ENCODE data around the gene KRT17. TPM values are rescaled to one million over a fixed set of nuclear protein-coding genes. Genes with fewer than 3 reads are reported as not detected.
"Not testable (repeated sequence)": the region's sequence is repeated elsewhere in the genome, so short reads cannot be mapped to it uniquely, and the experiment has no call there.

KRT17 gene
- total RNA-seq, 1 donor from 2014 or later = 5.9 TPM

DNA sequence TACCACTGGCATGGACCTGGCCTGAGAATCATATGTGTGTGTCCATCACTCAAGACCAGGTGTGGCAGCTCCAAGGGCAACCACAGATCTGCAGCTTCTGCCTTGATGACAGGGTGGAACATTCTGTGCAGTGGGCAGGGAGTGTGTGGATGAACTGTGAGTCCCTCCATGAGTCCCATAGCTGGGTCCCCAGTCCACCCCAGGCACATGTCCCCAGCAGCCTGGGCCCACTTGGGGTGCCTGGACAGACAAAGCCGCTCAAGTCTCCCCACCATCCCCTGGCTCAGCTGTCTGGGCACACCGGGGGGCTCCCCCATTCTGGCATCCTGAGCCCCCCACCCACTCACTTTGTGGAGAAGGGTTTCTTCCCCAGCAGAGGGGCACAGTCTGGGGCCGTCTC is 7.2 kb downstream of the KRT17 start:
- no peaks in the 10 kb centered on the region for H3K4me1 ChIP-seq
- intact Hi-C loops (cut with DNase I) = no loop called here
- ATAC-seq (no peak), DNase-seq (peak; percentile 39)
- H3K27me3 ChIP-seq = peaks cover 6% of the 10 kb centered on the region
- no peak overlapping the region for H3K27ac ChIP-seq
- H3K9me3 ChIP-seq = no peaks in the 10 kb centered on the region
- H3K36me3 ChIP-seq = no peaks in the 10 kb centered on the region
- TF ChIP-seq, protein P1, sequence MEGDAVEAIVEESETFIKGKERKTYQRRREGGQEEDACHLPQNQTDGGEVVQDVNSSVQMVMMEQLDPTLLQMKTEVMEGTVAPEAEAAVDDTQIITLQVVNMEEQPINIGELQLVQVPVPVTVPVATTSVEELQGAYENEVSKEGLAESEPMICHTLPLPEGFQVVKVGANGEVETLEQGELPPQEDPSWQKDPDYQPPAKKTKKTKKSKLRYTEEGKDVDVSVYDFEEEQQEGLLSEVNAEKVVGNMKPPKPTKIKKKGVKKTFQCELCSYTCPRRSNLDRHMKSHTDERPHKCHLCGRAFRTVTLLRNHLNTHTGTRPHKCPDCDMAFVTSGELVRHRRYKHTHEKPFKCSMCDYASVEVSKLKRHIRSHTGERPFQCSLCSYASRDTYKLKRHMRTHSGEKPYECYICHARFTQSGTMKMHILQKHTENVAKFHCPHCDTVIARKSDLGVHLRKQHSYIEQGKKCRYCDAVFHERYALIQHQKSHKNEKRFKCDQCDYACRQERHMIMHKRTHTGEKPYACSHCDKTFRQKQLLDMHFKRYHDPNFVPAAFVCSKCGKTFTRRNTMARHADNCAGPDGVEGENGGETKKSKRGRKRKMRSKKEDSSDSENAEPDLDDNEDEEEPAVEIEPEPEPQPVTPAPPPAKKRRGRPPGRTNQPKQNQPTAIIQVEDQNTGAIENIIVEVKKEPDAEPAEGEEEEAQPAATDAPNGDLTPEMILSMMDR (IDR thresholded peaks at IDR 0.05) = no peak
- no peak overlapping the region for H3K4me3 ChIP-seq

DNA sequence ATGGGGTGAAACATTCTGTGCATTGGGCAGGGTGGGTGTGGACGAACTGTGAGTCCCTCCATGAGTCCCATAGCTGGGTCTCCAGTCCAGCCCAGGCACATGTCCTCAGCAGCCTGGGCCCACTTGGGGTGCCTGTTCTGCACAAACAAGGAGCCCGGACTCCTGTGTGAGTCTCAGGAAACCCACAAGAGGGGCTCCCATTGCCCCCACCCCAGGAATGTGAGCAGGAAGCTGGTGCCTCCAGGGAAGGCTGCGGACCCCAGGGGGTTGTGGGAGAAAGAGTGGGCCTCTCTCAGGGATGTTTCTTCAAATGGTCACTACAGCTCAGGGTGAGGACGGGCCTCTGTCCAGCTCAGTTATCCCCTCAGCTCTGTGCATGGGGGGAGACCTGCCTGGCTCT is 7.9 kb downstream of the KRT17 start:
- H3K9me3 ChIP-seq; H3K36me3 ChIP-seq; intact Hi-C loops (cut with DNase I); ATAC-seq; H3K4me1 ChIP-seq; H3K4me3 ChIP-seq; H3K27ac ChIP-seq; H3K27me3 ChIP-seq: not testable (repeated sequence)
- DNase-seq = peak; percentile 42

DNA sequence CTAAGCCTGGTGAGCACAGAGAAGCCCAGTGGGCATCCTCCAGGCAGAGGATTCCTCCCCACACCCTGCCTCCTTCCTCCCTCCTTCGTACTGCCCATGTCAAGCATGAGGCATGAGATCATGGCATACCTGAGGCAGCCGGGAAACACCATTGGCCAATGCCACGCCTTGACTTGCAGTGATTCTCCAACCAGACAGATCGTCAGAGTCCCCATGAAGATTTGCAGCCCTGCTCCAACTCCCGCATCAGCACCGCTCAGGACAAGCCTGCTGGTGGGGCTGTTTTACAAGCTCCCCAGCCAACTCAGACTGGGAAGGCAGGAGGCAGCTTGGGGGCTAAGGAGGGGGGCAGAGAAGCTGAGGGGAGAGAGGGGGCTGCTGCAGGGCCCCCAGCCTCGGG is 8.9 kb downstream of the KRT17 start:
- peaks cover 6% of the 10 kb centered on the region for H3K27me3 ChIP-seq
- H3K4me3 ChIP-seq = no peak overlapping the region
- no peaks in the 10 kb centered on the region for H3K36me3 ChIP-seq
- peak; percentile 14 for ATAC-seq
- intact Hi-C loops (cut with DNase I) = no loop called here
- TF ChIP-seq, protein P1 (IDR thresholded peaks at IDR 0.05) = no peak
- no peak overlapping the region for H3K27ac ChIP-seq
- H3K4me1 ChIP-seq = no peaks in the 10 kb centered on the region
- DNase-seq = peak; percentile 48
- no peaks in the 10 kb centered on the region for H3K9me3 ChIP-seq

DNA sequence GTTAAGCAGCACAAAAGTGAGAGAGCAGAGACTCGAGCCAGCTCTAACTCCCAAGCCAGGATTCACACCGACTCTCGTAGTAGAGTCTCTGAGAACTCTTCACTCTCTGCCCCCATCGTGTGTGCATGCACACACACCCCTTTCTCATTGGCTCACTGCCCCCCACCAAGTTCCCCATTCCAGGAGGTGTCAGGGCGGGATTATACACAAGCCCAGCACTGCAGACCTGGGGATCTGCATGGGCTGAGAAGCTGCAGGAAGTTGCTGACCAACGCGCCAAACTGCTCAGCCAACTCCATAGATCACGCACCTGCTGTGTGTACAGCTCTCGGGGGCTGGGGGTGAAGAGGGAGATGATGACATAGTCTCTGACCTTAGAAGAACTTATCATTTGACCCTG is 9.6 kb downstream of the KRT17 start:
- intact Hi-C loops (cut with DNase I); H3K27ac ChIP-seq; H3K4me1 ChIP-seq; H3K9me3 ChIP-seq; H3K27me3 ChIP-seq; H3K36me3 ChIP-seq; ATAC-seq; H3K4me3 ChIP-seq: not testable (repeated sequence)
- peak; percentile 36 for DNase-seq

DNA sequence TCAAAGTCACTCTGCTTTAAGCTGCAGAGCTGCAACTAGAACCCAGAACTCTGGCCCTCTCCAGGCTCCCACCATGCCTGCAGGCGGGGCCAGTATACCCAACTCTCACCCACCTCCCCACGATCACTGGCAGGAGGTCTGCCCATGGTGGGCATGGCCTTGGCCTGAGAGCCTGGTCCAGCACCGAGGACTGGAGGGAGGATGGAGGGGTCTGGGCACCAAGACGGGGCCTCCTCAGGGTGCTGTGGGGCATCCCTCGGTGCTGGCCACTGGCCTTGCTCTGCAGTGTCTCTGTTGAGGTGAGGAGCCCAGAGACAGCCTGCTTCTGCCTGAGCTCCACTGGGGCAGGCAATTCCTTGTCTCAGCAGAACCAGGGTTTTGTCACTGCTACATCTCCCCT is 10.3 kb downstream of the KRT17 start:
- intact Hi-C loops (cut with DNase I) = no loop called here
- peak; percentile 47 for DNase-seq
- no peak for ATAC-seq
- H3K4me1 ChIP-seq = no peaks in the 10 kb centered on the region
- H3K9me3 ChIP-seq = no peaks in the 10 kb centered on the region
- H3K4me3 ChIP-seq = no peak overlapping the region
- H3K27ac ChIP-seq = no peak overlapping the region
- TF ChIP-seq, protein P1 (IDR thresholded peaks at IDR 0.05) = no peak
- H3K36me3 ChIP-seq = no peaks in the 10 kb centered on the region
- peaks cover 6% of the 10 kb centered on the region for H3K27me3 ChIP-seq

DNA sequence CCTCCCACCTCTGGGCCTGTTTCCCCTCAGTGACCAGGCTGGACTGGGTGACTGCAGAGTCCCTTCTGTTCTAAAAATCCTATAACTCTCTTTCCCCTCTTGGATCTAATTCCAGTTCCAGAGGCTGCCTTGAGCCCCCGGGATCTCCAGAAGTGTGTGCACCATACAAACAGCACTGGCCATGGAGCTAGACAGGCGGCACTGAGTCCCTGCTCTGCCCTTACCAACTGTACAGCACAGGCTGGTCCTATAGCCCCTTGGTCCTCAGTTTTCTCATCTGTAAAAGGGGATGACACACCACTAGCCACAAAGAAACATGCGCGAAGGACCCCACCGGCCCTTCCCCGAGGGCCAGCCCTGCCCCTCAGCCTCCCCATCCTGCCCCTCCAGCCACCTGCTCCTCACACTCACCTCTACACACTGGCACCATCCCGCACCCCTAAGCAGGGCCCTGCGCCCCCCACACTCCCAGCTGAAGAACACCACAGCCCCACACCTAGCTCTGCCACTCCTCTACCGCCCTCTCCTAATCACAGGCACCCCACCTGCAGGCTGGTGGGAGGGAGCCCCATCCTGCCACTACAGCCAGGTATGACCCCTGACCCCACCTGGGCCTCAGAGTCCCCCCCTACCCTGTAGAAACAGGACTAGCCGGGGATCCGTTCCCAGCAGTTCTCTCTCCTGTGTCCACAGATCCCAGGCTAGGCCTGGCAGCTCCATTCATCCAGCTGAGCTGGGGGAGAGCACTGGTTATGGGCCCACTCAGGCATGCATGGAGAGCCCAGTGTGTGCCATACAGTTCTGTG is 10.9 kb downstream of the KRT17 start:
- ATAC-seq (no peak), DNase-seq (peak; percentile 29)
- Histone ChIP-seq H3K9me3 (no peaks in the 10 kb centered on the region), H3K4me3 (no peak overlapping the region), H3K27me3 (peaks cover 6% of the 10 kb centered on the region), H3K36me3 (no peaks in the 10 kb centered on the region), H3K4me1 (no peaks in the 10 kb centered on the region), H3K27ac (no peak overlapping the region)
- intact Hi-C loops (cut with DNase I) = no loop called here
- TF ChIP-seq, protein P1 (IDR thresholded peaks at IDR 0.05) = no peak

DNA sequence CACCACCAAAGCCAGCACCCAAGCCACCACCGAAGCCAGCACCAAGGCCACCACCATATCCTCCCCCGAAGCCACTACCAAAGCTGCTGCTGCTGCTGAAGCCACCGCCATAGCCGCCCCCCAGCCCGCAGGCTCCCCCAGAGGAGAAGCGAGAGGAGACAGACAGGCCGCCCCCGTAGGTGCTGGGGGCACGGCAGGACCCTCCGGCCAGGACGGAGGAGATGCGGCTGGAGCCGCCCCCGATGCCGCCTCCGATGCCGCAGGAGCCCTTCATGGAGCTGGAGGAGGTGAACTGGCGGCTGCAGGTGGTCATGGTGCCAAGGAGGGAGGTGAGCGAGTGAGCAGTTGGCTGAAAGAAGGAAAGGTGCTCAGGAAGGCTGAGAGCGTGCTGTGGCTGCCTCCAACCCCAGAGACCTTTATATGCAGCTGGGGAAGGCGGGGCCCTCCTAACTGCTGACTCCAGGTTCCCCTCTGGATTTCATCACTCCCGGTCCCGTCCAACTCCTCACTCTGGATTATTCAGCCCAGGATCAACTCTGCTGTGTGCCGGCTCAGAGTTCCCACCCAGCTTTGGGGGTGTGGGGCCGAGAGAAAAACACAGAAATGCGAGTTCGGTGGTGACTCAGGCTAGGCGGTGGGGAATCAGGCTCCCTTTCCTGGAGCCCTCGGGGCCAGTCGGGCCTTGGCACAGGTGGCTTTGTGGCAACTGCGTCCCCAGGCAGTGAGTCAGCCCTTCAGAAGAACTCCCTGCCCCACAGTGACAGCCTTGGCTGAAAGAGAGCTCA is 11.8 kb downstream of the KRT17 start, which contains the start of gene KRT16:
Gene KRT16 (minus strand): TSS at position 392 of the 785 bp plus-strand sequence. CDS start 79 bp downstream, at position 313.
- intact Hi-C loops (cut with DNase I); H3K4me1 ChIP-seq; H3K27me3 ChIP-seq; H3K27ac ChIP-seq; H3K4me3 ChIP-seq; H3K36me3 ChIP-seq; H3K9me3 ChIP-seq: not testable (repeated sequence)
- ATAC-seq = peak; percentile 27
- peak; percentile 50 for DNase-seq

All from upper lobe of right lung (tissue), 1 donor.